Measurements from ENCODE around the gene CHTF8. TPM values are rescaled to one million over a fixed set of nuclear protein-coding genes. Genes with fewer than 3 reads are reported as not detected.

CHTF8 gene
- total RNA-seq, 1 experiment from 2014 or later, result 107 TPM

GRCh38 chr16:69138608-69139007 is 6.2 kb upstream of the CHTF8 start:
- intact Hi-C loops (cut with micrococcal nuclease), result no loop called here
- ChIA-PET CTCF (interaction anchor here (0.6 kb wide), 1 partner anchor 14 kb away, joined by 3 read pairs; no protein-coding TSS in a partner anchor), POLR2A (no interaction called here)
- Mint-ChIP-seq H3K4me1 (ENCODE audit: insufficient read depth, unreplicated experiment) (peaks cover 13% of the 10 kb centered on the region), H3K4me3 (ENCODE audit: unreplicated experiment) (no peak overlapping the region), H3K27me3 (ENCODE audit: insufficient read depth, unreplicated experiment) (no peaks in the 10 kb centered on the region), H3K9me3 (ENCODE audit: unreplicated experiment) (no peaks in the 10 kb centered on the region), H3K27ac (ENCODE audit: low read depth, unreplicated experiment) (no peak overlapping the region), H3K36me3 (ENCODE audit: insufficient read depth, unreplicated experiment) (peaks cover 88% of the 10 kb centered on the region)
- no TSS peak for BruUV-seq (replicated peaks)
- no peak for TF ChIP-seq CTCF (IDR thresholded peaks at IDR 0.05; ENCODE audit: unreplicated experiment)
- DNase-seq (ENCODE audit: unreplicated experiment), result no peak

GRCh38 chr16:69133373-69133954 is 1.1 kb upstream of the CHTF8 start:
- DNase-seq (ENCODE audit: unreplicated experiment), result no peak
- no peaks in the 10 kb centered on the region for H3K9me3 Mint-ChIP-seq (ENCODE audit: unreplicated experiment)
- ChIA-PET CTCF (interaction anchor here (0.6 to 1.9 kb wide), 12 partner anchors 10 to 605 kb away, joined by 3 to 13 read pairs (median 3); no protein-coding TSS in a partner anchor), POLR2A (interaction anchor here (0.6 to 3.0 kb wide), 37 partner anchors 9 to 605 kb away, joined by 3 to 24 read pairs (median 4); partner anchors contain the start of genes HAS3, PDF, SNTB2 and TANGO6)
- intact Hi-C loops (cut with micrococcal nuclease), result no loop called here
- H3K4me1 Mint-ChIP-seq (ENCODE audit: insufficient read depth, unreplicated experiment), result peaks cover 20% of the 10 kb centered on the region
- H3K4me3 Mint-ChIP-seq (ENCODE audit: unreplicated experiment), result peak overlapping the region; percentile 87
- no peaks in the 10 kb centered on the region for H3K27me3 Mint-ChIP-seq (ENCODE audit: insufficient read depth, unreplicated experiment)
- BruUV-seq (replicated peaks), result no TSS peak
- peak overlapping the region; percentile 87 for H3K27ac Mint-ChIP-seq (ENCODE audit: low read depth, unreplicated experiment)
- no peak for TF ChIP-seq CTCF (IDR thresholded peaks at IDR 0.05; ENCODE audit: unreplicated experiment)
- peaks cover 69% of the 10 kb centered on the region for H3K36me3 Mint-ChIP-seq (ENCODE audit: insufficient read depth, unreplicated experiment)

GRCh38 chr16:69131839-69132423 is 457 bp downstream of the CHTF8 start:
- CTCF ChIA-PET, result interaction anchor here (0.7 to 1.9 kb wide), 5 partner anchors 8 to 154 kb away, joined by 3 to 13 read pairs (median 3); no protein-coding TSS in a partner anchor
- POLR2A ChIA-PET, result interaction anchor here (0.7 to 3.0 kb wide), 21 partner anchors 8 to 603 kb away, joined by 3 to 24 read pairs (median 5); partner anchors contain the start of genes HAS3, SNTB2, TANGO6 and VPS4A
- no TSS peak for BruUV-seq (replicated peaks)
- Mint-ChIP-seq H3K4me3 (ENCODE audit: unreplicated experiment) (peak overlapping the region; percentile 87), H3K36me3 (ENCODE audit: insufficient read depth, unreplicated experiment) (peaks cover 57% of the 10 kb centered on the region), H3K9me3 (ENCODE audit: unreplicated experiment) (no peaks in the 10 kb centered on the region), H3K4me1 (ENCODE audit: insufficient read depth, unreplicated experiment) (peaks cover 20% of the 10 kb centered on the region), H3K27me3 (ENCODE audit: insufficient read depth, unreplicated experiment) (no peaks in the 10 kb centered on the region), H3K27ac (ENCODE audit: low read depth, unreplicated experiment) (peak overlapping the region; percentile 87)
- peak; percentile 71 for DNase-seq (ENCODE audit: unreplicated experiment)
- no peak for TF ChIP-seq CTCF (IDR thresholded peaks at IDR 0.05; ENCODE audit: unreplicated experiment)
- intact Hi-C loops (cut with micrococcal nuclease), result no loop called here

- Mint-ChIP-seq H3K9me3 (ENCODE audit: unreplicated experiment) (no peaks in the 10 kb centered on the region), H3K4me1 (ENCODE audit: insufficient read depth, unreplicated experiment) (peaks cover 20% of the 10 kb centered on the region), H3K27ac (ENCODE audit: low read depth, unreplicated experiment) (peak overlapping the region; percentile 87), H3K36me3 (ENCODE audit: insufficient read depth, unreplicated experiment) (peaks cover 51% of the 10 kb centered on the region), H3K4me3 (ENCODE audit: unreplicated experiment) (peak overlapping the region; percentile 87), H3K27me3 (ENCODE audit: insufficient read depth, unreplicated experiment) (no peaks in the 10 kb centered on the region)
- CTCF ChIA-PET, result interaction anchor here (1.8 to 2.2 kb wide), 2 partner anchors 18 to 229 kb away, joined by 7 to 12 read pairs; no protein-coding TSS in a partner anchor
- no peak for TF ChIP-seq CTCF (IDR thresholded peaks at IDR 0.05; ENCODE audit: unreplicated experiment)
- POLR2A ChIA-PET, result interaction anchor here (0.6 to 3.0 kb wide), 6 partner anchors 12 to 287 kb away, joined by 3 to 24 read pairs (median 8); partner anchors contain the start of gene SNTB2
- intact Hi-C loops (cut with micrococcal nuclease), result no loop called here
- DNase-seq (ENCODE audit: unreplicated experiment), result no peak
- BruUV-seq (replicated peaks), result no TSS peak
Measured at GRCh38 chr16:69131167-69131838, 1.1 kb downstream of the CHTF8 start.
